Measurements from ENCODE around the gene NR2E1. TPM values are rescaled to one million over a fixed set of nuclear protein-coding genes. Genes with fewer than 3 reads are reported as not detected.

NR2E1 gene
- total and polyA plus RNA-seq, 2 of the 13 experiments (the other 11 are each of a cell fraction or from before 2014, with no cell fraction given): not detected

GRCh38 chr6:108222064-108222463 lies 56.2 kb downstream of the NR2E1 start:
- ChIA-PET CTCF (ENCODE audit: low intra/inter-chr PET ratio, low total read pairs) (no interaction called here), POLR2A (no interaction called here)
- Histone ChIP-seq H2AFZ (ENCODE audit: low read length) (no peak overlapping the region), H3K4me3 (replicated peaks in 1 of 3; ENCODE audit: insufficient read depth in 1 of 3, low read depth in 2 of 3, low read length in 3 of 3) (no peak overlapping the region), H4K20me1 (ENCODE audit: insufficient read depth, low read length) (no peaks in the 10 kb centered on the region; the same call in 1 of the 2 replicates), H3K27ac (ENCODE audit: extremely low read length, insufficient read depth, low read length) (no peak overlapping the region), H3K36me3 (replicated peaks in 1 of 2; ENCODE audit: control insufficient read depth in 1 of 2, insufficient read depth in 2 of 2, low read length in 2 of 2) (peaks cover 4 to 34% of the 10 kb centered on the region in 2 experiments; a peak in 3 of 5 replicates), H3K9ac (ENCODE audit: insufficient read depth, low read depth, low read length) (no peak overlapping the region), H3K27me3 (ENCODE audit: control insufficient read depth in 1 of 2, insufficient read depth in 2 of 2, low read length in 2 of 2) (no peaks in the 10 kb centered on the region), H3K9me3 (ENCODE audit: low read length) (no peaks in the 10 kb centered on the region), H3K4me1 (ENCODE audit: insufficient read depth, low read length) (no peaks in the 10 kb centered on the region), H3K4me2 (ENCODE audit: low read depth, low read length) (no peak overlapping the region), H3K79me2 (ENCODE audit: insufficient read depth, low read length) (no peaks in the 10 kb centered on the region)
- TF ChIP-seq TERF1 (CRISPR knock-in tag; IDR thresholded peaks at IDR 0.05) (no peak), ZBTB3 (CRISPR knock-in tag; IDR thresholded peaks at IDR 0.05; ENCODE audit: borderline replicate concordance, low read depth) (no peak)
- no peak for DNase-seq (ENCODE audit: low spot score)
- 98% methylated on average over 2 of the region's 2 CpGs for WGBS (ENCODE audit: low lambda C conversion rate)
- no peak for ATAC-seq
- in situ Hi-C loops (cut with HindIII; ENCODE audit: extremely low pct_ligation_motif_present, low pct_unique_long_range_greater_than_20kb): no loop called here
- no peak for FAIRE-seq
- intact Hi-C loops (cut with micrococcal nuclease; ENCODE audit: unreplicated experiment): no loop called here
- no TSS peak for BruUV-seq (replicated peaks)

GRCh38 chr6:108222504-108222903 lies 56.7 kb downstream of the NR2E1 start:
- DNase-seq (ENCODE audit: low spot score): no peak
- Histone ChIP-seq H3K4me1 (ENCODE audit: insufficient read depth, low read length) (no peaks in the 10 kb centered on the region), H3K36me3 (replicated peaks in 1 of 2; ENCODE audit: control insufficient read depth in 1 of 2, insufficient read depth in 2 of 2, low read length in 2 of 2) (peaks cover 4 to 34% of the 10 kb centered on the region in 2 experiments; a peak in 3 of 5 replicates), H3K4me3 (replicated peaks in 1 of 3; ENCODE audit: insufficient read depth in 1 of 3, low read depth in 2 of 3, low read length in 3 of 3) (no peak overlapping the region), H3K79me2 (ENCODE audit: insufficient read depth, low read length) (peaks cover 2% of the 10 kb centered on the region), H3K4me2 (ENCODE audit: low read depth, low read length) (no peak overlapping the region), H3K9me3 (ENCODE audit: low read length) (no peaks in the 10 kb centered on the region), H3K9ac (ENCODE audit: insufficient read depth, low read depth, low read length) (no peak overlapping the region), H3K27me3 (ENCODE audit: control insufficient read depth in 1 of 2, insufficient read depth in 2 of 2, low read length in 2 of 2) (no peaks in the 10 kb centered on the region), H4K20me1 (ENCODE audit: insufficient read depth, low read length) (no peaks in the 10 kb centered on the region; the same call in 1 of the 2 replicates), H3K27ac (ENCODE audit: extremely low read length, insufficient read depth, low read length) (no peak overlapping the region), H2AFZ (ENCODE audit: low read length) (no peak overlapping the region)
- no peak for FAIRE-seq
- CTCF ChIA-PET (ENCODE audit: low intra/inter-chr PET ratio, low total read pairs): no interaction called here
- BruUV-seq (replicated peaks): no TSS peak
- in situ Hi-C loops (cut with HindIII; ENCODE audit: extremely low pct_ligation_motif_present, low pct_unique_long_range_greater_than_20kb): no loop called here
- POLR2A ChIA-PET: no interaction called here
- WGBS (ENCODE audit: low lambda C conversion rate): 98% methylated on average over 1 of the region's 1 CpG
- no peak for ATAC-seq
- intact Hi-C loops (cut with micrococcal nuclease; ENCODE audit: unreplicated experiment): no loop called here
- no peak for TF ChIP-seq FOXK2 (IDR thresholded peaks at IDR 0.05)
- no peak for TF ChIP-seq ISX (CRISPR knock-in tag; conservative IDR thresholded peaks at IDR 0.05)
- no peak for TF ChIP-seq PHF21A (CRISPR knock-in tag; IDR thresholded peaks at IDR 0.05)
- TF ChIP-seq ZNF558 (CRISPR knock-in tag; IDR thresholded peaks at IDR 0.05; ENCODE audit: borderline replicate concordance): no peak
- no peak for TF ChIP-seq ZNF414 (CRISPR knock-in tag; IDR thresholded peaks at IDR 0.05)
- TF ChIP-seq ZNF781 (CRISPR knock-in tag; IDR thresholded peaks at IDR 0.05; ENCODE audit: borderline replicate concordance, not compliant biosample characterization): no peak
- TF ChIP-seq ZNF441 (CRISPR knock-in tag; IDR thresholded peaks at IDR 0.05; ENCODE audit: borderline replicate concordance): no peak
- no peak for TF ChIP-seq FOXJ3 (CRISPR knock-in tag; IDR thresholded peaks at IDR 0.05; ENCODE audit: borderline replicate concordance)
- no peak for TF ChIP-seq ZNF703 (CRISPR knock-in tag; IDR thresholded peaks at IDR 0.05; ENCODE audit: borderline replicate concordance)
- no peak for TF ChIP-seq CREB3 (CRISPR knock-in tag; IDR thresholded peaks at IDR 0.05)
- TF ChIP-seq ZNF446 (CRISPR knock-in tag; IDR thresholded peaks at IDR 0.05): no peak
- no peak for TF ChIP-seq NCOR1 (IDR thresholded peaks at IDR 0.05; ENCODE audit: borderline replicate concordance, low read length)
